Measurements from ENCODE around the gene WDR37.

The WDR37 gene

DNA sequence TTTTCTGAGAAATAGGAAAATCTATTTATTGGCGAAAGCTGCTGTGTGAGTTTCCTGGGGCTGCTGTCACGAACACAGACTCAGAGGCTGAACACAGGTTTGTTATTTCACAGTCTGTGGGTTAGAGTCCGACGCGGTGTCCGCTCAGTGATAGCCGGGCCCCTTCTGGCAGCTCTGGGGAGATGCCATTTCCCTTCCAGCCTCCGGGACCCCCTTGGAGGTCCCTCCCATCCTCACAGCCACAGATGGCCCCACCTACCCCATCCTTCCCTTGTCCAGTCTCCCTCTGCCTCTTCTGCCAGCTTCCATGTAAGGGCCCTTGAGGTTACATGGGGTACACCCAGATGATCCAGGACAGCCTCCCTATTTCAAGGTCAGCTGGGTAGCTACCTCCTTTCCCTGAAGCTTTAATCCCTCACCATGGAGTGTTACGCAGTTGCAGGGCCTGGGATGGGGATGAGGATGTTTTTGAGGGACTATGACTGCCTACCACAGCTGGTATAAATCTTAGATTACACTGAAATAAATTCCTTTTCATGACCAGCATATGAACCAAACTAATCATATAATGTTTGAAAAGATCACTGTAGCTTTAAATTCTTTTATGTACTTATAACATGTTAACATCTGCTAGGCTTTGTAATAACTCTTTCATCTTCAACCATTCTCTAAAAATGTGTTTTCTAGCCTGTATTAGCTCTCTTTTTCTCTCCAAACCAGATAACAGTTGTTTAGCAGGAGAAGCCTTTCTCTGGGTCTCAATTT lies 98.5 kb downstream of the WDR37 start:
- no peak overlapping the region for H3K9ac ChIP-seq (ENCODE audit: low read depth, low read length)
- no peak overlapping the region for H2AFZ ChIP-seq (ENCODE audit: low read depth, low read length)
- no peak overlapping the region for H3K4me3 ChIP-seq (ENCODE audit: low read depth in 1 of 2, low read length in 2 of 2)
- peak overlapping the region; percentile 81 for H3K27ac ChIP-seq (ENCODE audit: low read length)
- no peaks in the 10 kb centered on the region for H3K79me2 ChIP-seq (ENCODE audit: insufficient read depth, low read length)
- H3K4me2 ChIP-seq (ENCODE audit: insufficient read depth, low read length) = no peak overlapping the region; the same call in 1 of the 2 replicates
- H3K36me3 ChIP-seq (ENCODE audit: insufficient read depth, low read length) = no peaks in the 10 kb centered on the region
- peaks cover 46% of the 10 kb centered on the region for H3K4me1 ChIP-seq (ENCODE audit: insufficient read depth, low read length)
- DNase-seq (no peak), ATAC-seq (ENCODE audit: insufficient read depth, low read depth) (no peak)
- TF ChIP-seq EZH2 (IDR thresholded peaks at IDR 0.05; ENCODE audit: borderline replicate concordance, low read depth, low read length, severe bottlenecking) = no peak
- TF ChIP-seq, protein P1, sequence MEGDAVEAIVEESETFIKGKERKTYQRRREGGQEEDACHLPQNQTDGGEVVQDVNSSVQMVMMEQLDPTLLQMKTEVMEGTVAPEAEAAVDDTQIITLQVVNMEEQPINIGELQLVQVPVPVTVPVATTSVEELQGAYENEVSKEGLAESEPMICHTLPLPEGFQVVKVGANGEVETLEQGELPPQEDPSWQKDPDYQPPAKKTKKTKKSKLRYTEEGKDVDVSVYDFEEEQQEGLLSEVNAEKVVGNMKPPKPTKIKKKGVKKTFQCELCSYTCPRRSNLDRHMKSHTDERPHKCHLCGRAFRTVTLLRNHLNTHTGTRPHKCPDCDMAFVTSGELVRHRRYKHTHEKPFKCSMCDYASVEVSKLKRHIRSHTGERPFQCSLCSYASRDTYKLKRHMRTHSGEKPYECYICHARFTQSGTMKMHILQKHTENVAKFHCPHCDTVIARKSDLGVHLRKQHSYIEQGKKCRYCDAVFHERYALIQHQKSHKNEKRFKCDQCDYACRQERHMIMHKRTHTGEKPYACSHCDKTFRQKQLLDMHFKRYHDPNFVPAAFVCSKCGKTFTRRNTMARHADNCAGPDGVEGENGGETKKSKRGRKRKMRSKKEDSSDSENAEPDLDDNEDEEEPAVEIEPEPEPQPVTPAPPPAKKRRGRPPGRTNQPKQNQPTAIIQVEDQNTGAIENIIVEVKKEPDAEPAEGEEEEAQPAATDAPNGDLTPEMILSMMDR (IDR thresholded peaks at IDR 0.05; ENCODE audit: borderline replicate concordance, extremely low read depth, low read length, poor library complexity, severe bottlenecking) = no peak
- H3K9me3 ChIP-seq (ENCODE audit: insufficient read depth, low read length, severe bottlenecking) = no peaks in the 10 kb centered on the region
- H4K20me1 ChIP-seq (ENCODE audit: insufficient read depth, low read length) = no peaks in the 10 kb centered on the region
- H3K27me3 ChIP-seq (ENCODE audit: insufficient read depth, low read length, poor library complexity) = no peaks in the 10 kb centered on the region

DNA sequence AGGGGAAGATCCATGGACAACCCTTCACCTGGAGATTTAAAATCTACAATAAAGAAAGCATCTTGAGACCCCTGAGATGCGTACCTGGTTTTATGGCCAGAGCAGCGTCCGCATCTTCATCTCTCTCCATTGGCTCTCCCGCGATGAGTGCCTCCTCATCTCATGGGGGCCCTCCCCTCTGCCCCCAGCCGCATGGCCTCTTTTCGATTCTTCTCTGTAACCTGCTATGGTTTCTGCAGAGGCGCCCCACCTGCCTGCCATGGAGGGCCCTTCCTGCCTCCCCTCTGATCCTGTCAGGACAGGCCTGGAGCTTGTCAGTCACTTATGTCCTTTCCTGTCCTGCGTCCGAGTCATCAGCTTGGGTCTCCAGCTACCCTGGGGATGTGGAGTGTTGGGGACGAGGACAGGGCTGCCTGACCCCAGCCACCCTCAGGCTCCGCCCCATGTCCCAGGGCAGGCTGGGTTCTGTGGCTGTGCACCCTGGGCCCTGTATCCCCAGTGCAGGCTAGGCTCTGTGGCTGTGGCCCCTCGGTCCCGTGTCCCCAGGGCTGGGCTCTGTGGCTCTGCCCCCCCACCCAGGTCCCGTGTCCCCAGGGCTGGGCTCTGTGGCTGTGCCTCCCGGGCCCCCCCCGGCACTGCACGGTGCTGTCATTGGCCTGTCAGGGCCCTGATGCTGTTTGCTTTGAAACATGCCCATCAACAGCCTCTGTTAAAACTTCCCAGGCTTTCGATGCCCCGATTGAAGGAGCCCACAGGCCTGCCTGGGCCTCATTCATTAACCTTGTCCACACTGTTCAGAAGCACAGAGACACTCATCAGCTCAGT lies 99.8 kb downstream of the WDR37 start:
- Histone ChIP-seq H3K27me3 (ENCODE audit: insufficient read depth, low read length, poor library complexity) (no peaks in the 10 kb centered on the region), H3K4me2 (ENCODE audit: insufficient read depth, low read length) (no peak overlapping the region), H3K79me2 (ENCODE audit: insufficient read depth, low read length) (no peaks in the 10 kb centered on the region), H4K20me1 (ENCODE audit: insufficient read depth, low read length) (no peaks in the 10 kb centered on the region), H3K4me1 (ENCODE audit: insufficient read depth, low read length) (peaks cover 38% of the 10 kb centered on the region), H3K36me3 (ENCODE audit: insufficient read depth, low read length) (no peaks in the 10 kb centered on the region), H3K27ac (ENCODE audit: low read length) (no peak overlapping the region), H3K4me3 (ENCODE audit: low read depth in 1 of 2, low read length in 2 of 2) (no peak overlapping the region), H3K9ac (ENCODE audit: low read depth, low read length) (no peak overlapping the region), H2AFZ (ENCODE audit: low read depth, low read length) (no peak overlapping the region), H3K9me3 (ENCODE audit: insufficient read depth, low read length, severe bottlenecking) (no peaks in the 10 kb centered on the region)
- TF ChIP-seq EZH2 (IDR thresholded peaks at IDR 0.05; ENCODE audit: borderline replicate concordance, low read depth, low read length, severe bottlenecking) = no peak
- TF ChIP-seq, protein P1 (IDR thresholded peaks at IDR 0.05; ENCODE audit: borderline replicate concordance, extremely low read depth, low read length, poor library complexity, severe bottlenecking) = no peak
- DNase-seq (no peak), ATAC-seq (ENCODE audit: insufficient read depth, low read depth) (no peak)

DNA sequence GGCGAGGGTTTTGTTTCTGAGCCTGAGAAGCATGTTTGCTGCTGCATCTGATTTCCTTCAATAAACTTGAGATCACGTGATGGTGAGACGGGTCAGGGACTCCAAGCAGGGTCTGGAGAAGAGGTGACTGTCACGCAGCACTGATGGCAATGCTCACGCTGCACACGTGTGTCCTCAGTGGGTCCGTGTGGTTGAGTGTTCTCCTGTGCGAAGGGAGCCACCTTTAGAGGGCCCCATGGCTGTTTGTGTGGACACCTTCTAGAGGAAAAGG lies 100.4 kb downstream of the WDR37 start:
- Histone ChIP-seq H4K20me1 (ENCODE audit: insufficient read depth, low read length) (no peaks in the 10 kb centered on the region), H3K4me2 (ENCODE audit: insufficient read depth, low read length) (no peak overlapping the region), H3K27ac (ENCODE audit: low read length) (no peak overlapping the region), H2AFZ (ENCODE audit: low read depth, low read length) (no peak overlapping the region), H3K4me1 (ENCODE audit: insufficient read depth, low read length) (peaks cover 38% of the 10 kb centered on the region), H3K9me3 (ENCODE audit: insufficient read depth, low read length, severe bottlenecking) (no peaks in the 10 kb centered on the region), H3K79me2 (ENCODE audit: insufficient read depth, low read length) (no peaks in the 10 kb centered on the region), H3K27me3 (ENCODE audit: insufficient read depth, low read length, poor library complexity) (no peaks in the 10 kb centered on the region), H3K9ac (ENCODE audit: low read depth, low read length) (no peak overlapping the region), H3K4me3 (ENCODE audit: low read depth in 1 of 2, low read length in 2 of 2) (no peak overlapping the region), H3K36me3 (ENCODE audit: insufficient read depth, low read length) (no peaks in the 10 kb centered on the region)
- ATAC-seq (ENCODE audit: insufficient read depth, low read depth) = no peak
- DNase-seq = no peak
- no peak for TF ChIP-seq EZH2 (IDR thresholded peaks at IDR 0.05; ENCODE audit: borderline replicate concordance, low read depth, low read length, severe bottlenecking)
- TF ChIP-seq, protein P1 (IDR thresholded peaks at IDR 0.05; ENCODE audit: borderline replicate concordance, extremely low read depth, low read length, poor library complexity, severe bottlenecking) = no peak
